Omental fat pad (tissue), 4 donors: Measurements from ENCODE around the gene FLT1. TPM values are rescaled to one million over a fixed set of nuclear protein-coding genes. Genes with fewer than 3 reads are reported as not detected.

Experiments used
- ATAC-seq: fragments of 150-250 bp; one replicate; pipeline ENCODE4 v1.9.1; 2016; ENCODE audit warnings: mild to moderate bottlenecking, moderate library complexity; ENCODE audit not compliant: low FRiP score
- DNase-seq: peaks from one replicate; pipeline ENCODE4 v3.0.0-alpha.2; 2019; ENCODE audit warnings: low spot score
- total RNA-seq, 4 donors: library from RNA; depleted of rRNA; stranded (reverse); fragments of >200 nt; gene quantifications; one replicate each; pipeline ENCODE4 v1.1.0, GENCODE V29; 2016
- TF ChIP-seq, protein P1 (sequence below), 3 donors: fragments of 450-650 bp; IDR thresholded peaks; one replicate each; pipeline ENCODE4 v1.5.1; 2016 to 2017; ENCODE audit warnings: antibody characterized with exemption in 3 of 3, mild to moderate bottlenecking in 3 of 3, moderate library complexity in 2 of 3

FLT1 gene
- total RNA-seq, 4 donors from 2014 or later: 24.8 to 210 (median 65.7) TPM

DNA sequence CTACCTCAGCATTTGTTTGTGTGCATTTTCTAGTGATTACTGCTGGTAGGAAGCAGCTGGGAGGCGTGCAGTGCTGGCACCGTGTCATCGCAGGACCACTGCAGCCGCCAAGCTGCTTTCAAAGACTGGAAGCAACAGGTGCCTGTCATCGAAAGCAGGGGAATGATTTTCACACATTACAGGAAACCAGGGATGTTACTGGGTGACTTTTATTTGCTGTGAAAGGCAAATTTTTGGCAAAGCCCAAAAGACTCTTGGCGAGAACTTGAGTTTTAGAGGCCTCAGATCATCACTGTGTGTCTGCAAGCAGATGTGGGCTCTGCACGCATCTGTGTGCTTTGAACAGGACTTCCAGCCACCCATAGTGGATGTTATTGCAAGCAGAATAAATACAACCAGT lies 176.4 kb downstream of the FLT1 start:
- ATAC-seq: no peak
- TF ChIP-seq, protein P1, sequence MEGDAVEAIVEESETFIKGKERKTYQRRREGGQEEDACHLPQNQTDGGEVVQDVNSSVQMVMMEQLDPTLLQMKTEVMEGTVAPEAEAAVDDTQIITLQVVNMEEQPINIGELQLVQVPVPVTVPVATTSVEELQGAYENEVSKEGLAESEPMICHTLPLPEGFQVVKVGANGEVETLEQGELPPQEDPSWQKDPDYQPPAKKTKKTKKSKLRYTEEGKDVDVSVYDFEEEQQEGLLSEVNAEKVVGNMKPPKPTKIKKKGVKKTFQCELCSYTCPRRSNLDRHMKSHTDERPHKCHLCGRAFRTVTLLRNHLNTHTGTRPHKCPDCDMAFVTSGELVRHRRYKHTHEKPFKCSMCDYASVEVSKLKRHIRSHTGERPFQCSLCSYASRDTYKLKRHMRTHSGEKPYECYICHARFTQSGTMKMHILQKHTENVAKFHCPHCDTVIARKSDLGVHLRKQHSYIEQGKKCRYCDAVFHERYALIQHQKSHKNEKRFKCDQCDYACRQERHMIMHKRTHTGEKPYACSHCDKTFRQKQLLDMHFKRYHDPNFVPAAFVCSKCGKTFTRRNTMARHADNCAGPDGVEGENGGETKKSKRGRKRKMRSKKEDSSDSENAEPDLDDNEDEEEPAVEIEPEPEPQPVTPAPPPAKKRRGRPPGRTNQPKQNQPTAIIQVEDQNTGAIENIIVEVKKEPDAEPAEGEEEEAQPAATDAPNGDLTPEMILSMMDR (IDR thresholded peaks at IDR 0.05): no peak
- DNase-seq: no peak

DNA sequence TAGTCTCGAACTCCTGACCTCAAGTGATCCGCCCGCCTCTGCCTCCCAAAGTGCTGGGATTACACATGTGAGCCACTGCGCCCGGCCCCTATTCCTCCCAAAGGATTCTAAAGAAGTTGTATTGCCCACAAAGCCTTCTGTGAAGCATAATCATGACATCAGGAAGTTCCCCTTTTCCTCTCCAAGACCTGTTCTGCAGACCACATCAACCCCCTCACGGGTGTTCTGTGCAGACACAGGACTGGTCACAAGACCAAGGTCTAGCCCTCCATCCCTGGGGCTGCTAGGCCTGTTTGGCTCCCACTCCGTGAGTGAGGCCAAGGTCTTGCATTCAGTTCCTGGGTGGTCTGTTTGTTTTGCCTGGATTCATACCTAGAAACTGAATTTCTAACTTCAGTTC lies 178.1 kb downstream of the FLT1 start:
- TF ChIP-seq, protein P1 (IDR thresholded peaks at IDR 0.05): no peak
- ATAC-seq (no peak), DNase-seq (no peak)

GRCh38 chr13:28316129-28316528 lies 178.8 kb downstream of the FLT1 start:
- no peak for ATAC-seq
- DNase-seq: no peak

GRCh38 chr13:28314879-28315278 lies 180.0 kb downstream of the FLT1 start:
- DNase-seq (no peak), ATAC-seq (no peak)
- TF ChIP-seq, protein P1 (IDR thresholded peaks at IDR 0.05): no peak

More at GRCh38 chr13:28316129-28316528, 178.8 kb downstream of the FLT1 start:
- TF ChIP-seq, protein P1 (IDR thresholded peaks at IDR 0.05): no peak

GRCh38 chr13:28313579-28313978 lies 181.3 kb downstream of the FLT1 start:
- TF ChIP-seq, protein P1 (IDR thresholded peaks at IDR 0.05): no peak
- no peak for DNase-seq

GRCh38 chr13:28306325-28306724 lies 188.6 kb downstream of the FLT1 start:
- DNase-seq: no peak
- TF ChIP-seq, protein P1 (IDR thresholded peaks at IDR 0.05): no peak
- ATAC-seq: no peak

More at GRCh38 chr13:28313579-28313978, 181.3 kb downstream of the FLT1 start:
- no peak for ATAC-seq

DNA sequence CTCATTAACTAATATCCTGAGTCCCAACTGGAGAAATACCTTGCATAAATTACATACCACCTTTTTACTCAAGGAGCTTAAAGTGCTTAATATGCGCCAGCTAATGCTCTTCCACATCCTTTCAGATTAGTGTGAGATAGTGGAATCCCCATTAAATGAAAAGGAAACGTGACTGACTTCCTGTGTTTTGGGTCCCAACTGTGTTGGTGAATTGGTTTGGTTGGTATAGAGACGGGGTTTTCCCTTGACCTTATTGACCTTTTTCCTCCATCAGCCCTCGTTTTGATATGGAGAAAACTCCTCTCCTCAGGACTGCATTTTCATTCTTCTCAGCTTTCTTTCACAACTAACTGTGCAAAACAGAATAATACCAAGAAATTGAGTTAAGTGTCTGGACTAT lies 193.1 kb downstream of the FLT1 start:
- ATAC-seq (no peak), DNase-seq (no peak)
- TF ChIP-seq, protein P1 (IDR thresholded peaks at IDR 0.05): no peak
